ENCODE measurements around the gene TBK1. TPM values are rescaled to one million over a fixed set of nuclear protein-coding genes. Genes with fewer than 3 reads are reported as not detected.

The TBK1 gene
- polyA plus RNA-seq, 1 donor from 2014 or later, result 19.7 TPM

DNA sequence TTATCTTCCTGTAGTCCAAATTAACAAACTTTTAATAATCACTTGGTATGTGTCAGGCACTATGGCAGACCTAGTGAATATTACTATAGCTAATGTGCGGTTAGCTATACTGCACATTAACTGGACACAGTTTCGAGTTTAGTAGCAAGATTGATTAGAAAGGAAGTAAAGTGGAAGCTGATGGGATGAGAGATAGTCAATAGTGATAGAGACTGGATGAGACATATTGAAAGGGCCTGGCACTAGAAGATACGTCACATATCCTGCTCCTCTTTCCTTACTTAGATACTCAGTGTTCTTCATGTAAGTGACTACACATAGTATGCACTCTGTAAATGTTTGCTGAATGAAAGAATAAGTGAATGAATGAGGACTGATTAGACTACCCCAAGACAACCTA, 5.5 kb downstream of the TBK1 start:
- Histone ChIP-seq H3K27ac (ENCODE audit: low read length) (no peak overlapping the region), H3K9me3 (ENCODE audit: low read length) (no peaks in the 10 kb centered on the region), H3K9ac (ENCODE audit: low read length) (no peak overlapping the region), H3K4me2 (ENCODE audit: low read length) (no peak overlapping the region), H3K36me3 (ENCODE audit: insufficient read depth, low read length) (no peaks in the 10 kb centered on the region), H2AFZ (ENCODE audit: low read depth, low read length) (no peak overlapping the region), H3K79me2 (replicated peaks; ENCODE audit: insufficient read depth, low read length) (peaks cover 32% of the 10 kb centered on the region), H3K9me2 (ENCODE audit: insufficient read depth, low read length) (no peaks in the 10 kb centered on the region), H3K27me3 (ENCODE audit: insufficient read depth, low read depth, low read length) (no peaks in the 10 kb centered on the region), H3F3A (ENCODE audit: insufficient read depth, low read length, poor library complexity, severe bottlenecking) (no peaks in the 10 kb centered on the region), H4K20me1 (ENCODE audit: insufficient read depth) (no peaks in the 10 kb centered on the region), H3K4me3 (ENCODE audit: low read length) (no peak overlapping the region)
- TF ChIP-seq TAF1 (IDR thresholded peaks at IDR 0.05; ENCODE audit: low read depth), result no peak
- TF ChIP-seq RAD21 (conservative IDR thresholded peaks at IDR 0.05), result no peak
- no peak for TF ChIP-seq SMC3 (conservative IDR thresholded peaks at IDR 0.05; ENCODE audit: poor library complexity)

DNA sequence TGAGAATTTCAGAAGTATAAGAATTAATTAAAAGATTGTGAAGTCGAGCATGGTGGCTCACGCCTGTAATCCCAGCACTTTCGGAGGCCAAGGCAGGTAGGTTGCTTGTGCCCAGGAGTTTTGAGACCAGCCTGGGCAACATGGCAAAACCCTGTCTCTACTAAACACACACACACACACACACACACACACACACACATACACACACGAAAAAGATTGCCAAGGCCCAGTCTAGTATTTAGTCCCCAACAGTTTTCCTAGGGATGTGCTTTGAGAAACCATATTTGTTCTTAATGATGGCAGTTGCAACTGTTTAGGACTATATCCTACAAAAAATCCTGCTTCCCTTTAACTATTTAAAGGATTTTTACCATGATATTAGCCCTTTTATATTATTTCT, 6.0 kb downstream of the TBK1 start:
- H3K9me2 ChIP-seq (ENCODE audit: insufficient read depth, low read length), result no peaks in the 10 kb centered on the region
- no peaks in the 10 kb centered on the region for H3K27me3 ChIP-seq (ENCODE audit: insufficient read depth, low read depth, low read length)
- H3K79me2 ChIP-seq (replicated peaks; ENCODE audit: insufficient read depth, low read length), result peaks cover 28% of the 10 kb centered on the region
- H3K9ac ChIP-seq (ENCODE audit: low read length), result no peak overlapping the region
- no peaks in the 10 kb centered on the region for H3K9me3 ChIP-seq (ENCODE audit: low read length)
- no peaks in the 10 kb centered on the region for H3K36me3 ChIP-seq (ENCODE audit: insufficient read depth, low read length)
- H3K4me2 ChIP-seq (ENCODE audit: low read length), result no peak overlapping the region
- no peak overlapping the region for H3K27ac ChIP-seq (ENCODE audit: low read length)
- TF ChIP-seq EP300 (conservative IDR thresholded peaks at IDR 0.05; ENCODE audit: poor library complexity, severe bottlenecking) (no peak), MXI1 (conservative IDR thresholded peaks at IDR 0.05; ENCODE audit: poor library complexity, severe bottlenecking) (no peak), POLR2AphosphoS5 (IDR thresholded peaks at IDR 0.05) (no peak), EZH2 (IDR thresholded peaks at IDR 0.05; ENCODE audit: borderline replicate concordance, insufficient read depth, low read length, poor library complexity, severe bottlenecking) (no peak), RAD21 (conservative IDR thresholded peaks at IDR 0.05) (no peak), TAF1 (IDR thresholded peaks at IDR 0.05; ENCODE audit: low read depth) (no peak)
- H2AFZ ChIP-seq (ENCODE audit: low read depth, low read length), result no peak overlapping the region
- no peak overlapping the region for H3K4me3 ChIP-seq (ENCODE audit: low read length)
- no peaks in the 10 kb centered on the region for H4K20me1 ChIP-seq (ENCODE audit: insufficient read depth)
- H3F3A ChIP-seq (ENCODE audit: insufficient read depth, low read length, poor library complexity, severe bottlenecking), result no peaks in the 10 kb centered on the region

DNA sequence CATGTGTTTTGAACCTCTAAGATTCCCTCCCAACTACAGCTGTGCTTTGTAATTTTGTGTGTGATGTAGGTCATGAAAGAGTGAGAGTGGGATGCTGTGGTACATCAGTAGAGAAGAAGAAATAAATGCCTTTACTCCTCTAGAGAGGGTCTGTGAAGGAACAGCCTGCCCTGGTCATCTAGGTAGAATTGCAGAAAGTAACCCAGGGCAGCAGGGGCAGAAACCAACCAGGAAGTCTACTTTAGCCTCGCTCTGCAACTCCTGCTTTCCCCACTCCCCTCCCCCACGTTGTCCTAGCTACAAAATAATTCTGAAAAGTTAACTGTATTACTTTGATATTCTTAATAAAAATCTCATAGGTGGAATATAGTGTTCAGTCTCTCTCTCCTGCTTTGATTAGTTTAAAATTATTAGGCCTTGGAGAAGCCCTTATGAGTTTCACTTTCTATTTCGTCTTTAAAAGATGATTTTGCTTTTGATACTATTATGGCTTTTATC, 7.5 kb downstream of the TBK1 start:
- H3K27ac ChIP-seq (ENCODE audit: low read length), result no peak overlapping the region

More for the DNA sequence above, 7.5 kb downstream of the TBK1 start:
- Histone ChIP-seq H3K9me3 (ENCODE audit: low read length) (no peaks in the 10 kb centered on the region), H3K9ac (ENCODE audit: low read length) (no peak overlapping the region), H3K9me2 (ENCODE audit: insufficient read depth, low read length) (no peaks in the 10 kb centered on the region), H2AFZ (ENCODE audit: low read depth, low read length) (no peak overlapping the region), H3K27me3 (ENCODE audit: insufficient read depth, low read depth, low read length) (no peaks in the 10 kb centered on the region), H3K4me3 (ENCODE audit: low read length) (no peak overlapping the region), H3K4me2 (ENCODE audit: low read length) (no peak overlapping the region), H3K79me2 (replicated peaks; ENCODE audit: insufficient read depth, low read length) (peaks cover 13% of the 10 kb centered on the region), H3F3A (ENCODE audit: insufficient read depth, low read length, poor library complexity, severe bottlenecking) (no peaks in the 10 kb centered on the region), H4K20me1 (ENCODE audit: insufficient read depth) (no peaks in the 10 kb centered on the region), H3K36me3 (ENCODE audit: insufficient read depth, low read length) (no peaks in the 10 kb centered on the region)
- TF ChIP-seq, protein P1, sequence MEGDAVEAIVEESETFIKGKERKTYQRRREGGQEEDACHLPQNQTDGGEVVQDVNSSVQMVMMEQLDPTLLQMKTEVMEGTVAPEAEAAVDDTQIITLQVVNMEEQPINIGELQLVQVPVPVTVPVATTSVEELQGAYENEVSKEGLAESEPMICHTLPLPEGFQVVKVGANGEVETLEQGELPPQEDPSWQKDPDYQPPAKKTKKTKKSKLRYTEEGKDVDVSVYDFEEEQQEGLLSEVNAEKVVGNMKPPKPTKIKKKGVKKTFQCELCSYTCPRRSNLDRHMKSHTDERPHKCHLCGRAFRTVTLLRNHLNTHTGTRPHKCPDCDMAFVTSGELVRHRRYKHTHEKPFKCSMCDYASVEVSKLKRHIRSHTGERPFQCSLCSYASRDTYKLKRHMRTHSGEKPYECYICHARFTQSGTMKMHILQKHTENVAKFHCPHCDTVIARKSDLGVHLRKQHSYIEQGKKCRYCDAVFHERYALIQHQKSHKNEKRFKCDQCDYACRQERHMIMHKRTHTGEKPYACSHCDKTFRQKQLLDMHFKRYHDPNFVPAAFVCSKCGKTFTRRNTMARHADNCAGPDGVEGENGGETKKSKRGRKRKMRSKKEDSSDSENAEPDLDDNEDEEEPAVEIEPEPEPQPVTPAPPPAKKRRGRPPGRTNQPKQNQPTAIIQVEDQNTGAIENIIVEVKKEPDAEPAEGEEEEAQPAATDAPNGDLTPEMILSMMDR (IDR thresholded peaks at IDR 0.05; ENCODE audit: poor library complexity, severe bottlenecking), result no peak
- TF ChIP-seq, protein P2, sequence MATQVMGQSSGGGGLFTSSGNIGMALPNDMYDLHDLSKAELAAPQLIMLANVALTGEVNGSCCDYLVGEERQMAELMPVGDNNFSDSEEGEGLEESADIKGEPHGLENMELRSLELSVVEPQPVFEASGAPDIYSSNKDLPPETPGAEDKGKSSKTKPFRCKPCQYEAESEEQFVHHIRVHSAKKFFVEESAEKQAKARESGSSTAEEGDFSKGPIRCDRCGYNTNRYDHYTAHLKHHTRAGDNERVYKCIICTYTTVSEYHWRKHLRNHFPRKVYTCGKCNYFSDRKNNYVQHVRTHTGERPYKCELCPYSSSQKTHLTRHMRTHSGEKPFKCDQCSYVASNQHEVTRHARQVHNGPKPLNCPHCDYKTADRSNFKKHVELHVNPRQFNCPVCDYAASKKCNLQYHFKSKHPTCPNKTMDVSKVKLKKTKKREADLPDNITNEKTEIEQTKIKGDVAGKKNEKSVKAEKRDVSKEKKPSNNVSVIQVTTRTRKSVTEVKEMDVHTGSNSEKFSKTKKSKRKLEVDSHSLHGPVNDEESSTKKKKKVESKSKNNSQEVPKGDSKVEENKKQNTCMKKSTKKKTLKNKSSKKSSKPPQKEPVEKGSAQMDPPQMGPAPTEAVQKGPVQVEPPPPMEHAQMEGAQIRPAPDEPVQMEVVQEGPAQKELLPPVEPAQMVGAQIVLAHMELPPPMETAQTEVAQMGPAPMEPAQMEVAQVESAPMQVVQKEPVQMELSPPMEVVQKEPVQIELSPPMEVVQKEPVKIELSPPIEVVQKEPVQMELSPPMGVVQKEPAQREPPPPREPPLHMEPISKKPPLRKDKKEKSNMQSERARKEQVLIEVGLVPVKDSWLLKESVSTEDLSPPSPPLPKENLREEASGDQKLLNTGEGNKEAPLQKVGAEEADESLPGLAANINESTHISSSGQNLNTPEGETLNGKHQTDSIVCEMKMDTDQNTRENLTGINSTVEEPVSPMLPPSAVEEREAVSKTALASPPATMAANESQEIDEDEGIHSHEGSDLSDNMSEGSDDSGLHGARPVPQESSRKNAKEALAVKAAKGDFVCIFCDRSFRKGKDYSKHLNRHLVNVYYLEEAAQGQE (IDR thresholded peaks at IDR 0.05; ENCODE audit: borderline replicate concordance), result no peak
- TF ChIP-seq TAF1 (IDR thresholded peaks at IDR 0.05; ENCODE audit: low read depth) (no peak), POLR2AphosphoS5 (IDR thresholded peaks at IDR 0.05) (no peak), MXI1 (conservative IDR thresholded peaks at IDR 0.05; ENCODE audit: poor library complexity, severe bottlenecking) (no peak), EP300 (conservative IDR thresholded peaks at IDR 0.05; ENCODE audit: poor library complexity, severe bottlenecking) (no peak), SMC3 (conservative IDR thresholded peaks at IDR 0.05; ENCODE audit: poor library complexity) (no peak), EZH2 (IDR thresholded peaks at IDR 0.05; ENCODE audit: borderline replicate concordance, insufficient read depth, low read length, poor library complexity, severe bottlenecking) (no peak), RAD21 (conservative IDR thresholded peaks at IDR 0.05) (no peak)
